KOPT-K1 (cell line): ENCODE results near the gene PAPLN.

Source experiments
- H3K27ac ChIP-seq: fragments of 200-600 bp; sonication (generic); 2 replicates; pipeline ENCODE4 v1.5.1; 2016; ENCODE audit warnings: antibody characterized with exemption, mild to moderate bottlenecking, low read depth, low read length; ENCODE audit not compliant: poor library complexity, severe bottlenecking
- H3K36me3 ChIP-seq: fragments of 200-600 bp; sonication (generic); 2 replicates; pipeline ENCODE4 v1.5.1; 2017; ENCODE audit warnings: antibody characterized with exemption, mild to moderate bottlenecking, low read length, moderate library complexity; ENCODE audit not compliant: insufficient read depth
- H3K9me3 ChIP-seq: fragments of 200-600 bp; sonication (generic); 2 replicates; pipeline ENCODE4 v1.5.1; 2017; ENCODE audit warnings: antibody characterized with exemption, low read length, mild to moderate bottlenecking; ENCODE audit not compliant: insufficient read depth, poor library complexity, severe bottlenecking

Gene PAPLN

GRCh38 chr14:73258845-73259611 is 21.7 kb downstream of the PAPLN start:
- no peaks in the 10 kb centered on the region for H3K36me3 ChIP-seq
- H3K27ac ChIP-seq, result no peak overlapping the region
- no peaks in the 10 kb centered on the region for H3K9me3 ChIP-seq

GRCh38 chr14:73259837-73260236 is 22.5 kb downstream of the PAPLN start:
- Histone ChIP-seq H3K27ac (no peak overlapping the region), H3K9me3 (no peaks in the 10 kb centered on the region), H3K36me3 (no peaks in the 10 kb centered on the region)

GRCh38 chr14:73260574-73260973 is 23.3 kb downstream of the PAPLN start:
- Histone ChIP-seq H3K27ac (no peak overlapping the region), H3K36me3 (no peaks in the 10 kb centered on the region), H3K9me3 (no peaks in the 10 kb centered on the region)

- Histone ChIP-seq H3K9me3 (no peaks in the 10 kb centered on the region), H3K27ac (no peak overlapping the region), H3K36me3 (no peaks in the 10 kb centered on the region)
Observed at GRCh38 chr14:73261075-73261474, 23.8 kb downstream of the PAPLN start.

GRCh38 chr14:73261520-73262426 is 24.5 kb downstream of the PAPLN start:
- Histone ChIP-seq H3K27ac (no peak overlapping the region), H3K36me3 (no peaks in the 10 kb centered on the region), H3K9me3 (no peaks in the 10 kb centered on the region)

- no peaks in the 10 kb centered on the region for H3K36me3 ChIP-seq
- H3K27ac ChIP-seq, result no peak overlapping the region
- H3K9me3 ChIP-seq, result no peaks in the 10 kb centered on the region
Observed at GRCh38 chr14:73262427-73263183, 25.3 kb downstream of the PAPLN start.

GRCh38 chr14:73263606-73264005 is 26.3 kb downstream of the PAPLN start:
- Histone ChIP-seq H3K27ac (no peak overlapping the region), H3K36me3 (no peaks in the 10 kb centered on the region), H3K9me3 (no peaks in the 10 kb centered on the region)

GRCh38 chr14:73264080-73264884 is 27.0 kb downstream of the PAPLN start:
- H3K27ac ChIP-seq, result no peak overlapping the region
- no peaks in the 10 kb centered on the region for H3K9me3 ChIP-seq
- no peaks in the 10 kb centered on the region for H3K36me3 ChIP-seq

GRCh38 chr14:73264885-73265720 is 27.8 kb downstream of the PAPLN start:
- no peak overlapping the region for H3K27ac ChIP-seq
- H3K9me3 ChIP-seq, result no peaks in the 10 kb centered on the region
- H3K36me3 ChIP-seq, result no peaks in the 10 kb centered on the region

GRCh38 chr14:73265721-73266046 is 28.4 kb downstream of the PAPLN start:
- Histone ChIP-seq H3K36me3 (no peaks in the 10 kb centered on the region), H3K27ac (no peak overlapping the region), H3K9me3 (no peaks in the 10 kb centered on the region)

GRCh38 chr14:73266317-73266716 is 29.0 kb downstream of the PAPLN start:
- no peak overlapping the region for H3K27ac ChIP-seq
- H3K36me3 ChIP-seq, result no peaks in the 10 kb centered on the region
- no peaks in the 10 kb centered on the region for H3K9me3 ChIP-seq

GRCh38 chr14:73267474-73267873 is 30.2 kb downstream of the PAPLN start:
- H3K9me3 ChIP-seq, result no peaks in the 10 kb centered on the region
- no peak overlapping the region for H3K27ac ChIP-seq
- H3K36me3 ChIP-seq, result no peaks in the 10 kb centered on the region

- Histone ChIP-seq H3K27ac (no peak overlapping the region), H3K36me3 (peaks cover 17% of the 10 kb centered on the region), H3K9me3 (no peaks in the 10 kb centered on the region)
Observed at GRCh38 chr14:73269729-73270531, 32.6 kb downstream of the PAPLN start.
